Suprapubic skin (tissue), 4 donors: ENCODE results near the gene SERPINB7.

Source experiments
- CTCF ChIP-seq, 2 donors: fragments of 200-600 bp in 1 of 2; fragments of 450-650 bp in 1 of 2; sonication (generic) in 1 of 2; IDR thresholded peaks; one replicate each; pipeline ENCODE4 v1.5.1; 2016 to 2019; ENCODE audit warnings: antibody characterized with exemption in 2 of 2, mild to moderate bottlenecking in 1 of 2, moderate library complexity in 1 of 2
- EP300 ChIP-seq: sonication (generic); formaldehyde crosslinking; IDR thresholded peaks from one replicate; pipeline ENCODE4 v1.6.1; 2017; ENCODE audit warnings: antibody characterized with exemption
- POLR2A ChIP-seq, 2 donors: fragments of 450-650 bp; IDR thresholded peaks; one replicate each; pipeline ENCODE4 v1.6.1; 2017; ENCODE audit warnings: antibody characterized with exemption in 2 of 2, mild to moderate bottlenecking in 2 of 2, moderate library complexity in 2 of 2
- POLR2AphosphoS5 ChIP-seq, 3 donors: sonication (generic); formaldehyde crosslinking; IDR thresholded peaks; one replicate each; pipeline ENCODE4 v1.6.1; 2017; ENCODE audit warnings: antibody characterized with exemption in 3 of 3

- TF ChIP-seq CTCF (IDR thresholded peaks at IDR 0.05) (no peak), POLR2A (IDR thresholded peaks at IDR 0.05) (no peak), EP300 (no peak), POLR2AphosphoS5 (IDR thresholded peaks at IDR 0.05) (no peak)
These were observed 1.7 kb upstream of the SERPINB7 start for GRCh38 chr18:63773551-63773950.
